ENCODE results near the gene STXBP4. TPM values are rescaled to one million over a fixed set of nuclear protein-coding genes. Genes with fewer than 3 reads are reported as not detected.

Gene STXBP4
- total RNA-seq, 1 donor from 2014 or later, result 12.6 TPM

DNA sequence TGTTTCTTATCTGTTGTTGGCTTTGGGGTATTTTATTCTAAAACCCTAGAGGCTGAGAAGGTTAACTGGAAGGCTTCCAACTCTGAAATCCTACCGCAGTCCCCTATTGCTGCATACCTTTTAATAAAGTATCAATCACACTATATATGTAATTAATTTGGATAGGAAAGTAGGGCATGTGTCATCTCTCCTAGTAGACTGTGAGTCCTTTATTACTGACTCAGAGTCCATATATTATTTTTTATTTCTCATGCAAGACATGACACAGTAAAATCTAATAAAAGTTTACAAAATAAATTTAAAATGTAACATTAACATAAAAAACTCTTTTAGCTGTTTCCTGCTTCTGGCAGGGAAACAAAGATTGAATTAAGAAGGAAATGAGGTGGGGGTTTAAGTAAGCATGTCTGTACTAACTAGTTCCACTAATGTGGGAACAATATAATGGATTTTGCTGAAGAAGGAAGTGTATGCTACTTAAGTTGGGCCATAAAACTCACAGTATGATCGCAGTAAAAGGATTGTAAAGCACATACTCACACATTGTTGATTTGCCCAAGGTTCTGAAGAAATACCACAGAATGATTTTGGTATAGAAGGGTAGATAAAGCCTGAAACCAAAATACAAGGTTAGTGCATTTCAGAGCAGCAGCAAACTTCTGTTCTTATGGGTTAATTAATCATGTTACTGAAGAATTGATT, 198.6 kb downstream of the STXBP4 start:
- Histone ChIP-seq H3K4me3 (ENCODE audit: insufficient read depth, low read depth, low read length) (no peak overlapping the region), H4K20me1 (ENCODE audit: insufficient read depth, low read length) (no peaks in the 10 kb centered on the region), H3K4me2 (ENCODE audit: low read length) (no peak overlapping the region), H3K9ac (ENCODE audit: low read length) (no peak overlapping the region), H2AFZ (ENCODE audit: low read depth, low read length) (no peak overlapping the region), H3K4me1 (ENCODE audit: insufficient read depth, low read length) (peaks cover 6% of the 10 kb centered on the region), H3K27me3 (ENCODE audit: insufficient read depth, low read length) (no peaks in the 10 kb centered on the region), H3K27ac (ENCODE audit: low read depth, low read length) (no peak overlapping the region), H3K9me3 (ENCODE audit: insufficient read depth, low read depth, low read length) (no peaks in the 10 kb centered on the region), H3K36me3 (ENCODE audit: insufficient read depth, low read length) (no peaks in the 10 kb centered on the region), H3K79me2 (ENCODE audit: insufficient read depth, low read length) (no peaks in the 10 kb centered on the region)
- no peaks in the 10 kb centered on the region for H3K36me3 Mint-ChIP-seq (ENCODE audit: low read depth, unreplicated experiment)
- DNase-seq (ENCODE audit: low read depth), result peak; percentile 32
- no peak for TF ChIP-seq EZH2 (IDR thresholded peaks at IDR 0.05; ENCODE audit: insufficient read depth, low read length)
- TF ChIP-seq, protein P1, sequence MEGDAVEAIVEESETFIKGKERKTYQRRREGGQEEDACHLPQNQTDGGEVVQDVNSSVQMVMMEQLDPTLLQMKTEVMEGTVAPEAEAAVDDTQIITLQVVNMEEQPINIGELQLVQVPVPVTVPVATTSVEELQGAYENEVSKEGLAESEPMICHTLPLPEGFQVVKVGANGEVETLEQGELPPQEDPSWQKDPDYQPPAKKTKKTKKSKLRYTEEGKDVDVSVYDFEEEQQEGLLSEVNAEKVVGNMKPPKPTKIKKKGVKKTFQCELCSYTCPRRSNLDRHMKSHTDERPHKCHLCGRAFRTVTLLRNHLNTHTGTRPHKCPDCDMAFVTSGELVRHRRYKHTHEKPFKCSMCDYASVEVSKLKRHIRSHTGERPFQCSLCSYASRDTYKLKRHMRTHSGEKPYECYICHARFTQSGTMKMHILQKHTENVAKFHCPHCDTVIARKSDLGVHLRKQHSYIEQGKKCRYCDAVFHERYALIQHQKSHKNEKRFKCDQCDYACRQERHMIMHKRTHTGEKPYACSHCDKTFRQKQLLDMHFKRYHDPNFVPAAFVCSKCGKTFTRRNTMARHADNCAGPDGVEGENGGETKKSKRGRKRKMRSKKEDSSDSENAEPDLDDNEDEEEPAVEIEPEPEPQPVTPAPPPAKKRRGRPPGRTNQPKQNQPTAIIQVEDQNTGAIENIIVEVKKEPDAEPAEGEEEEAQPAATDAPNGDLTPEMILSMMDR (IDR thresholded peaks at IDR 0.05; ENCODE audit: insufficient read depth, low read depth, low read length), result no peak
- no peaks in the 10 kb centered on the region for H3K27me3 Mint-ChIP-seq (ENCODE audit: low read depth, unreplicated experiment)
- no peak overlapping the region for H3K27ac Mint-ChIP-seq (ENCODE audit: unreplicated experiment)
- no peak for FAIRE-seq
- H3K9me3 Mint-ChIP-seq (ENCODE audit: unreplicated experiment), result no peaks in the 10 kb centered on the region
- H3K4me3 Mint-ChIP-seq (ENCODE audit: unreplicated experiment), result no peak overlapping the region
- peaks cover 2% of the 10 kb centered on the region for H3K4me1 Mint-ChIP-seq (ENCODE audit: low read depth, unreplicated experiment)

DNA sequence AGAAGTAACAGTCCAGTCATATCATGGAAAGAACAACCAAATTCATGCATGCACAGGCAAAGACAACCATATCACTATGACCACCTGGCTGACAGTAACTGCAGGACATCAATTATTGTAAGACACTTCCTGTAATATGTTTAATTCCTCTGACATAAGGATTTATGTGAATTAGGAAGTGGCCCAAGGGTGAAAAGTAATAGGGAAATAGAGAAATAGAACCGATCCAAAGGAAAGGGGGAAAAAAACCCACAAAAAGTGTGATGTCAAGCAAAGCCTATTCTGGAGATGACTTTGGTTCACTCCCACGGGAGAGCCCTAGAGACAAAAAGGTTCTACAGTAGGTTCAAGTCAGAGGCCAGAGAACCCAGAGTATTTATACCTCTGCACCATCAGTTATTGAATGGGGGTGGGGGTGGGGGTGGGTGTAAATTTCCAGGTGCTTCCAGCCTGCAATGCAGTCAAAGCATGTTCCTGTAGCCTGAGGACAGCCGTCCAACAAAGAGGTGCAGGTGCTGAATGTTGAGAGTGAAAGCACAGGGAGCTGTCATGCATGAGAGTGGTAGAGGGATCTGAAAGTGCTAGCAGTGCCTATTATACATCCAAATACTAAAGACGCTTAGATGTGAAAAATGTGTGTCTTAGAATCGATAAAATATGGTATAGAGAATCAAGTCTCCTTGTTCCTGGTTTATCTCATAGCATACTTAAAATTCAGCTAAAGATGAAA, 200.6 kb downstream of the STXBP4 start:
- no peaks in the 10 kb centered on the region for H3K9me3 ChIP-seq (ENCODE audit: insufficient read depth, low read depth, low read length)
- H4K20me1 ChIP-seq (ENCODE audit: insufficient read depth, low read length), result no peaks in the 10 kb centered on the region
- Mint-ChIP-seq H3K27me3 (ENCODE audit: low read depth, unreplicated experiment) (no peaks in the 10 kb centered on the region), H3K4me3 (ENCODE audit: unreplicated experiment) (no peak overlapping the region), H3K36me3 (ENCODE audit: low read depth, unreplicated experiment) (no peaks in the 10 kb centered on the region), H3K27ac (ENCODE audit: unreplicated experiment) (no peak overlapping the region), H3K4me1 (ENCODE audit: low read depth, unreplicated experiment) (no peaks in the 10 kb centered on the region), H3K9me3 (ENCODE audit: unreplicated experiment) (no peaks in the 10 kb centered on the region)
- H3K79me2 ChIP-seq (ENCODE audit: insufficient read depth, low read length), result no peaks in the 10 kb centered on the region
- TF ChIP-seq EZH2 (IDR thresholded peaks at IDR 0.05; ENCODE audit: insufficient read depth, low read length), result no peak
- TF ChIP-seq, protein P1 (IDR thresholded peaks at IDR 0.05; ENCODE audit: insufficient read depth, low read depth, low read length), result no peak
- FAIRE-seq (no peak), DNase-seq (ENCODE audit: low read depth) (no peak)
- H3K4me2 ChIP-seq (ENCODE audit: low read length), result no peak overlapping the region
- H3K27ac ChIP-seq (ENCODE audit: low read depth, low read length), result no peak overlapping the region
- H3K4me1 ChIP-seq (ENCODE audit: insufficient read depth, low read length), result no peaks in the 10 kb centered on the region
- H3K36me3 ChIP-seq (ENCODE audit: insufficient read depth, low read length), result no peaks in the 10 kb centered on the region
- H3K27me3 ChIP-seq (ENCODE audit: insufficient read depth, low read length), result no peaks in the 10 kb centered on the region
- no peak overlapping the region for H3K9ac ChIP-seq (ENCODE audit: low read length)
- H2AFZ ChIP-seq (ENCODE audit: low read depth, low read length), result no peak overlapping the region
- no peak overlapping the region for H3K4me3 ChIP-seq (ENCODE audit: insufficient read depth, low read depth, low read length)
